Uterus (tissue), 2 donors: ENCODE results near the gene DIP2A.
"Not testable (repeated sequence)": the region's sequence is repeated elsewhere in the genome, so short reads cannot be mapped to it uniquely, and the experiment has no call there.

Experiments used
- CTCF ChIP-seq, 4 experiments: fragments of 200-600 bp in 2 of 4; fragments of 450-650 bp in 2 of 4; sonication (generic) in 2 of 4; IDR thresholded peaks; one replicate each; pipeline ENCODE4 v1.5.1; 2016 to 2019; ENCODE audit warnings: antibody characterized with exemption in 4 of 4, mild to moderate bottlenecking in 2 of 4, moderate library complexity in 1 of 4
- POLR2A ChIP-seq, 2 donors: fragments of 450-650 bp; IDR thresholded peaks; one replicate each; pipeline ENCODE4 v1.6.1; 2016; ENCODE audit warnings: antibody characterized with exemption in 2 of 2, mild to moderate bottlenecking in 1 of 2, moderate library complexity in 1 of 2

GRCh38 chr21:46448855-46449254 lies 9.8 kb upstream of the DIP2A start:
- TF ChIP-seq CTCF, POLR2A (IDR thresholded peaks at IDR 0.05): not testable (repeated sequence)
